Measurements from ENCODE around the gene SETDB1. TPM values are rescaled to one million over a fixed set of nuclear protein-coding genes. Genes with fewer than 3 reads are reported as not detected.

The SETDB1 gene
- total and polyA plus RNA-seq, 2 of the 8 experiments (the other 6 are each of a cell fraction or from before 2014, with no cell fraction given) = 27.5 to 48.8 TPM

- no peak for TF ChIP-seq CHD7 (IDR thresholded peaks at IDR 0.05; ENCODE audit: insufficient replicate concordance, low read length)
- no peak for TF ChIP-seq KDM1A (IDR thresholded peaks at IDR 0.05; ENCODE audit: borderline replicate concordance, low read length)
- TF ChIP-seq JUND (IDR thresholded peaks at IDR 0.05; ENCODE audit: low read length) = no peak
These were observed 76.4 kb downstream of the SETDB1 start (continued) for GRCh38 chr1:151002611-151003010.

All from H1 (cell line).